Muscle layer of colon (tissue), 2 donors: Measurements from ENCODE around the gene RPS23.

ENCODE experiments used
- H3K27ac ChIP-seq: one replicate; pipeline ENCODE4 v1.7.0; 2013; ENCODE audit warnings: low read depth, mild to moderate bottlenecking, low read length, moderate library complexity
- H3K27me3 ChIP-seq, 2 donors: one replicate each; pipeline ENCODE4 v1.7.0; 2013; ENCODE audit warnings: low read length in 2 of 2, mild to moderate bottlenecking in 2 of 2; ENCODE audit not compliant: insufficient read depth in 2 of 2, control insufficient read depth in 1 of 2
- H3K36me3 ChIP-seq: one replicate; pipeline ENCODE4 v1.7.0; 2013; ENCODE audit warnings: mild to moderate bottlenecking, low read length; ENCODE audit not compliant: insufficient read depth
- H3K4me1 ChIP-seq: one replicate; pipeline ENCODE4 v1.7.0; 2013; ENCODE audit warnings: mild to moderate bottlenecking, low read length; ENCODE audit not compliant: insufficient read depth
- H3K4me3 ChIP-seq, 2 donors: one replicate each; pipeline ENCODE4 v1.7.0; 2013; ENCODE audit warnings: low read length in 2 of 2, low read depth in 1 of 2, mild to moderate bottlenecking in 1 of 2, moderate library complexity in 1 of 2
- H3K9ac ChIP-seq: one replicate; pipeline ENCODE4 v1.7.0; 2013; ENCODE audit warnings: low read length
- H3K9me3 ChIP-seq: one replicate; pipeline ENCODE4 v1.7.0; 2013; ENCODE audit warnings: mild to moderate bottlenecking, low read length
- donor health status: abdominal sarcoma.
- donor health status: Adenocarcinoma of cecum.

RPS23 gene

DNA sequence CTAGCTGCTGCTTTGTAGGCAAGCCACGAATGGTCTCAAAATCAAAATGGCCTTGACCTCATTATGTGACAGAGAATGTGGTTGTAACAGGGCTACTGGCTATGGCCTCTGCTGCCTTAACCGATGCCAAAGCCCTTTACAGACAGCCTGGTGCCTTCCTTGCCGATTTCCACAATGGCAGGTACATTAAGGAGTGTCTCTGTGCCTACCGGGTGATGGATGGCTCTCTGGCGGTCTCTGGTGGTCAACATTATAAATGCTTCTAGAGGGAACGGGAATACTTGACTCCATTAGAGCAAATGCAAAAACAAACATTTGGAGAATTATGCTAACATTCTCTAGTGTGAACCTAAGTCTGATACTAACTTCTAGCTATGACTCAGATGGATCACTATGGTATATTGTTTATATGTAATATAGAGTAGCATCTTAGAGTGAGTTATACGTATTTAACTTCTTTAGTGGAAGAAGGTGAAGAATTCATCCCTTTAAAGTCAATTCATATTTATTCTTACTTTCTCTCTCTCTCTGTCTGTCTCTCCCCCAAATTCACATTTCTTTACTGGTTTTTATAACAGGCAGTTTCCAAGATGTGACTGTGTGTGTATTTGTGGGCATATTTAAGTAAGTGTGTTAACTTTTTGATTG, 52.5 kb downstream of the RPS23 start:
- H3K27me3 ChIP-seq = no peaks in the 10 kb centered on the region
- H3K27ac ChIP-seq = no peak overlapping the region
- no peak overlapping the region for H3K4me3 ChIP-seq
- no peaks in the 10 kb centered on the region for H3K9me3 ChIP-seq
- H3K9ac ChIP-seq = no peak overlapping the region
- H3K4me1 ChIP-seq = no peaks in the 10 kb centered on the region
- H3K36me3 ChIP-seq = no peaks in the 10 kb centered on the region
